ENCODE results near the gene LYPD6B.

DNA sequence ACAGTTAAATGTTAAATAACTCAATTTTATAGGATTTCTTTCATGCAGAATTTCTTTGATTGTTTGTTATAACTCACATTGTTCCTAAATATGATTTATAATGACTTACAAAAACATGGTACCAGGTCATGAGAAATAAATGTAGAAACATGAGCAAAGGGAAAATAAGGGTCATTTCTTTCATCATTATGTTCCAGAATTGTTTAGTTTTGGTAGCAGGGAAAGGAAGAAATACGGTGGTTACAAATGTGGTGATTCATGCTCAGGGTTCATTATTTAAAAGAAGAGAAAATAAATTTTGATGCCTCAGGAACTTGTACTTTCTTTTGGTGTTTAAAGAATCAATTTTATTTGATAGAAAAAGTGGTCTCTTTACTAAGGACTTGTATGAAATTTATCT lies 4.4 kb downstream of the LYPD6B start:
- TF ChIP-seq EZH2phosphoT487 (conservative IDR thresholded peaks at IDR 0.05; ENCODE audit: low read length) = no peak
- TF ChIP-seq, protein P1, sequence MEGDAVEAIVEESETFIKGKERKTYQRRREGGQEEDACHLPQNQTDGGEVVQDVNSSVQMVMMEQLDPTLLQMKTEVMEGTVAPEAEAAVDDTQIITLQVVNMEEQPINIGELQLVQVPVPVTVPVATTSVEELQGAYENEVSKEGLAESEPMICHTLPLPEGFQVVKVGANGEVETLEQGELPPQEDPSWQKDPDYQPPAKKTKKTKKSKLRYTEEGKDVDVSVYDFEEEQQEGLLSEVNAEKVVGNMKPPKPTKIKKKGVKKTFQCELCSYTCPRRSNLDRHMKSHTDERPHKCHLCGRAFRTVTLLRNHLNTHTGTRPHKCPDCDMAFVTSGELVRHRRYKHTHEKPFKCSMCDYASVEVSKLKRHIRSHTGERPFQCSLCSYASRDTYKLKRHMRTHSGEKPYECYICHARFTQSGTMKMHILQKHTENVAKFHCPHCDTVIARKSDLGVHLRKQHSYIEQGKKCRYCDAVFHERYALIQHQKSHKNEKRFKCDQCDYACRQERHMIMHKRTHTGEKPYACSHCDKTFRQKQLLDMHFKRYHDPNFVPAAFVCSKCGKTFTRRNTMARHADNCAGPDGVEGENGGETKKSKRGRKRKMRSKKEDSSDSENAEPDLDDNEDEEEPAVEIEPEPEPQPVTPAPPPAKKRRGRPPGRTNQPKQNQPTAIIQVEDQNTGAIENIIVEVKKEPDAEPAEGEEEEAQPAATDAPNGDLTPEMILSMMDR (IDR thresholded peaks at IDR 0.05; ENCODE audit: insufficient read depth, low read length, poor library complexity, severe bottlenecking) = no peak
